KG1 (cell line): ENCODE measurements around the gene PFN1.

Experiments used
- DNase-seq: peaks from one replicate; lab custom pipeline; 2025; lab: John Stamatoyannopoulos, UW

The PFN1 gene

DNA sequence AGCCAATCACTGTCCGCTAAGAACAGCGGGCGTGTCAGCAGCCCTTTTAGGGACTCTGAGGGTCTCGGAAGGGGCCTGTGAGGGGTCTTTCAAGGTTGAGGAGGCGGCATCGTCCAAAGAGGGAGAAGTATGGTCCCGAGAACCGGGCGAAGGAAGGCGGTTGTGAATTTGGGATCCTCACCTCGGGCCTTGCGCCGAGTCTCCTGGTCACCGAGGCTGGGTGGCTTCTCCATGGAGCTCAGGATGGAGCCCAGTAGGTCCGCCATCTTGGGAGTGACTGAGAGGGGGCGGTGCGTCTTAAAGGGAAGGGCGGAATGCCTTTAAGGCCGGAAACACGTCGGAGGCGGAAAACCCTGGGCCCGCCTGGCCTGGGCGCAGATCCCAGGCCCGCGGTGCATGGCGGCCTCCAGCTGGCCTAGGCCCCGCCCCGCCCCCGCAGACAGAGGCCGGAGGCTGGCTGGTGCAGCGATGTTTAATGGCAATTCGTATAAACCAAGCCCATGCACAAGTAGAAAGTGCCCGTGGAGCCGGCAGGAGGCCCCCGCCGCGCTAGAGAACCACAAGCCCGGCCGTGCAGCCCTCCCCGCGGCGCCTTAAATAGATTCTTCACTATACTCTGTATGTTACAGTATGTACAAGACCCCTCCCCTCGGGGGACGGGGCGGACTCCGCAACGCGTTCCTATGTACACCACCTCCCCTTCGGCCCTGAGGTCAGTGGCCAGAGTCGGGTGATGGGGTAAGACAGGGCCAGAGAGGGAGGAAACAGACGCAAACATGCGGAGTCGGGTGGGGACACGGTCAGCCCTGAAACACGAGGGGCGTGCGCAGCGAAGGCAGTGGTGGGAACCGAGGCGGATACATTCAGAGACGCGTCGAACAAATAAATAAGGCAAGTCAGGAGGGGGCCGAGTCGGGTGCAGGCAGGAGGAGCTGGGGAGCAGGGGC lies 19.5 kb upstream of the PFN1 start, which contains the start of gene SPAG7:
Gene SPAG7 (minus strand): TSS at position 279 of the 947 bp plus-strand sequence. CDS start 13 bp downstream, at position 266.
- peak; percentile 61 for DNase-seq

DNA sequence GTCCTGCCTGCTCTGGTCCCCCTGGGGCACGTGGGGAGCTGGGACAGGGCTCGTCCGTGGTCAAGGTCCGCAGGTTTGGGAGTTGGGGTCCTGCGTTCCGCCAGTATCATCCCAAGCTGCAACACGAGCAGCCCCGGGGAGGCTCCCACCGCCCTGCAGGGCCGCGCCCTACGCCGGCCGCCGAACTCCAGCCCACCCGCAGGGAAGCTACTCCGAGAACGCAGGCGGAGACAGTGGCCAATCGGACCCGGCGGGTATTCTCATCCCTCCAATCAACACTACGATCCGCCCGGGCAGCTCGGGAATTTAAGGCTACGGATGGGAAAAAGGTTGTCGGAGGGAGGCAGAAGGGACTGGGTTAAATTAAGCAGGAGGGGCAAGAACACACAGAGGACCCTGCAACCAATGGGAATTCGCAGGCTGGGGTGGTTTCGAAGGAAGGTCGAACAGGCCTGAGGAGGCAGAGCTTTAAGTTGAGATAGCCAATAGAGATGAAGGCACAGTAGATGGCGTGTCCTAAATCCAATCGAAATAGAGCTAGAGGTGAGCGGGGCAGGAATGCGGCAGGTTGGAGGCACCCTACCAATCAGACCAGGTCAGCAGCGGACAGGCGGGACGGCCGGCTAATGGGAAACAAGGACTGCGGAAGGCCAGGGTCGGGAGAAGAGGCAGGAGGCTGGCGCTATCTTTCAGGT lies 18.7 kb upstream of the PFN1 start:
- peak; percentile 60 for DNase-seq

DNA sequence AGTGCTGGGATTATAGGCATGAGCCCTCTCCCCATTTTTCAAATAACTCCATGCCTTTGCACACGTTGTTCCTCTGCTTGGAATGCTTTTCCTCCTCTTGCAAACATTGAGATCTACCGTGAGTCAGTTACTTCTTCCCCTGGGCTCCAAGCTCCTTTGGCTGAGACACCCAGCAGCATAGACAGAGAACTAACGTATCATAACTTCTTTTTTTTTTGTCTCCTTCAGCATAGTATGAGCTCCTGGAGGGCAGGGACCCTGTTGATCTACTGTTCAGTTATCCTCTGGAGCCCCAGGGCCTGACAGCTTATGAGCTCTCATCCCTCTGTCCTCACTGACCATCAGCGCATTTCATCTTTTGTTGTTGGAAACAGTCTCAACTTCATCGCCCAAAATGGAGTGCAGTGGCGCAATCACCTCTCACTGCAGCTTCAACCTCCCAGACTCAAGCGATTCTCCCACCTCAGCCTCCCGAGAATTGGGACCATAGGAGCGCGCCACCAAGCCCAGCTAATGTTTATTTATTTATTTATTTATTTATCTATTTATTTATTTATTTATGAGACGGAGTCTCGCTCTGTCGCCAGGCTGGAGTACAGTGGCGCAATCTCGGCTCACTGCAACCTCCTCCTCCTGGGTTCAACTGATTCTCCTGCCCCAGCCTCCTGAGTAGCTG lies 17.1 kb upstream of the PFN1 start:
- no peak for DNase-seq

DNA sequence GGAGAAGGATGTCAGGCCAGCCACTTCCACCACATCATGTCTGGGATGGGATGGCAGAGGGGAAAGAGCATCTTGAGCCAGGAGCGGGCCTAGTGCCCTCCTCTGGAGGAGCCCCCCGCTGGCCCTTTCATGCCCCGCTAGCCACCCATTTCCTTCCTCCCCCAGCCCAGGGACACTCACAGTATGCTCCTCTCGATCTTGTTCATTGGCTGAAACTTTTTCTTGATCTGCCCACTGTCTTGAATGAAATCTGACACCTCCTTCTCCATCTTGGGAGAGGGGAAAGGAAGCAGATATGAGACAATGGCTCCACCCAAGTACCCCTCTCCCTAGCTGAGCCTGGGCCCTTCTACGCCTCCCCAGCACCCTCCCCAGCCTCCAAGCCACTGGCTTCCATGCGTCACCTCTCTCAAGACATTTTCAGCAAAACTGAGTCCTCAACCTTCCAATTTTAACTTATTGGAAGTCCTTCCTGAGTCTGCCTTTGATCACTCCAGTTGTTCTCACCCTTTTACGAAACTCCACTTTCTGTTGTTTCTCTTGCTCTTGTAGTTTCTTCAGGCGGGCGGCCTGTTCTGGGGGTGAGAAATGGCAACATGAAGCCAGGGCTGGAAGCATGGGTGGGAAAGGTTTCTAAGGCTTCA lies 12.1 kb upstream of the PFN1 start:
- no peak for DNase-seq

DNA sequence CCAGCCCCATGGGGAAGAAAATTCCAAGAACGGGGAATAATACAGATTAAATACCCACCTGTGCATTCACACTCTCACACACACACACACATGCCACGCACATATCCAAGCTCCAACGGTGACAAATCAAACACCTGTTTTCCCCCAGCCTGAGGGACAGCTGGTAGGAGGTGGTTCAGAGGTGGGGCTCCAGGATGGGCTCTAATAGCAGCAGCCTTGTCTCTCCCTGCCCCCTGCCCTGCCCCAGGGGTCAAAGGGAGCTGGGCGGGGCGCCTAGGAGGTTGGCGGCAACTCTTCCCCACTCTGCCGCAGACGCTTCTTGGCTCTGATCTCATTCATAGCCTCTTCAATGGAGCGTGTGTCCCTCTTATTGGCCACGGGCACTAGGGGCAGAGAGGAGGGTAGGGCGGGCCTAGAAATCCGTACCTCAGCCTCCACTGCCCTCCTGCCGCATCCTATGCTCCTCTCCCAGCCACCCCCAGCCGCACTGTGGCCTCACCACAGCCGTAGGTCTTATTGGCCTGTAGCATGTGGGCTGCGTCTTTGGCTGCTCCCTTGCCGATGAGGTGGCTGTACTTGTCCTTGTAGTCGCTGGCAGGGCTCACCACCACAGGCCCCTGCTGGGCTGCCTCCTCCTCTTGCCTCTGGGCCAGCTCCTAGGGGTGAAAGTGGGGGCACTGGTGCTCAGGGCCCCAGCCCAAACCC lies 11.1 kb upstream of the PFN1 start:
- DNase-seq, result no peak

DNA sequence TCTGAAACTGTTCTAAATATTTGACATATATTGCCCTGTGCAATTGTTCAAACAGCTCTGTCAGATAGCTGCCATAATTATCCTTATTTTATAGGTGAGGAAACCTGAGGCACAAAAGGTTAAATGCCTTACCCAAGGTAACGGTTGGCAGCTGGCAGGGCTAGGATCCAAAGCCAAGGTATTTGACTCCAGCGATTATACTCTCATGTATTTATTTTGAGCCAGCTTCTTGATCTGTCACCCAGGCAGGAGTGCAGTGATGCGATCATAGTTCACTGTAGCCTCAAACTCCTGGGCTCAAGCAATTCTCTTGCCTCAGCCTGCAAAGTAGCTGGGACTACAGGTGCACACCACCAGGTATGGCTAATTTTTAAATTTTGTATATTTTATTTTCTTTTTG lies 9.8 kb upstream of the PFN1 start:
- DNase-seq, result no peak

DNA sequence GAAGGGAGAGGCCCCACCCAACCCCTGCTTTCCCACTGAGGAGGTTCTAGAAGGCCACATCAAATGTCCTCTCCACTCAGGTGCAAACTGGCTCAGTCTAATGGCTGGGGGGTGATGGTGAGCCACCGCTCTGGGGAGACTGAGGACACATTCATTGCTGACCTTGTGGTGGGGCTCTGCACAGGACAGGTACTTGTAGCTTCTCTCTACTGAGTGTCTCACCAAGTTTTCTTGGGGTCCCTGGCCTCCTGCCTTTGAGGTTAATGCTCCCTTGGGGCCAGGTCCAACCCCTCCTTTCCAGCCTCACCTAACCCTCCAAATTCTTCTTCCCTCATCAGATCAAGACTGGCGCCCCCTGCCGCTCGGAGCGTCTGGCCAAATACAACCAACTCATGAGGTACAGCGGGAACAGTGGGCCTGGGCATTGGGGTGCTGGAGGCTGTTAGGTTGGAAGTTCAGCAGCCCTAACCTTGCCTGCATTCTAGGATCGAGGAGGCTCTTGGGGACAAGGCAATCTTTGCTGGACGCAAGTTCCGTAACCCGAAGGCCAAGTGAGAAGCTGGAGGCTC lies 8.2 kb upstream of the PFN1 start:
- DNase-seq, result no peak

DNA sequence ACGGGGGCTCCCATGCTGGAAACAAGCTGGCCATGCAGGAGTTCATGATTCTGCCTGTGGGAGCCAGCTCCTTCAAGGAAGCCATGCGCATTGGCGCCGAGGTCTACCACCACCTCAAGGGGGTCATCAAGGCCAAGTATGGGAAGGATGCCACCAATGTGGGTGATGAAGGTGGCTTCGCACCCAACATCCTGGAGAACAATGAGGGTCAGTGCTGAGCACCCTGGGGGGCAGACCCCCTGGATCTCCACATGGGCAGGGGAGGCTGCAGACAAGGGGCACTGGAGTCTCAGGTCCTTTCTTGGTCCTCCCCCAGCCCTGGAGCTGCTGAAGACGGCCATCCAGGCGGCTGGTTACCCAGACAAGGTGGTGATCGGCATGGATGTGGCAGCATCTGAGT lies 6.8 kb upstream of the PFN1 start:
- no peak for DNase-seq

DNA sequence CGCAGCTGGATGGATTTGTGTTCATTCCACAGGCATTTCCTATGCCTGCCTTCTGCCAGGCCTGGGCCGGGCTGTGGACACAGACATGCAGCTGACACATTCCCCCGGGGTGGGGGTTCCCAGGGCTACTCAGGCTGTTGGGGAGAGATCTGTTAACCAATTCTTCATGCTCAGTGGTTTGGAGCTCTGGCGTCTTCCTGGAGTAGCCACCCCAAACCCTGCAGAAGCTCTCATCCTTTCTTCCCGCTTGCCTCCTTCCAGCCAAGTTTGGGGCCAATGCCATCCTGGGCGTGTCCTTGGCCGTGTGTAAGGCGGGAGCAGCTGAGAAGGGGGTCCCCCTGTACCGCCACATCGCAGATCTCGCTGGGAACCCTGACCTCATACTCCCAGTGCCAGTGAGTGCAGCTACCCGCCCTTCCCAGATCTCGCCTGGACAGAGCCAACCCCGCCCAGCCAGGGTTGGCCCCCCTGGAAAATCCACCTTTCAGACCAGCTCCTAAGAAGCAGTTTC lies 5.2 kb upstream of the PFN1 start:
- no peak for DNase-seq

DNA sequence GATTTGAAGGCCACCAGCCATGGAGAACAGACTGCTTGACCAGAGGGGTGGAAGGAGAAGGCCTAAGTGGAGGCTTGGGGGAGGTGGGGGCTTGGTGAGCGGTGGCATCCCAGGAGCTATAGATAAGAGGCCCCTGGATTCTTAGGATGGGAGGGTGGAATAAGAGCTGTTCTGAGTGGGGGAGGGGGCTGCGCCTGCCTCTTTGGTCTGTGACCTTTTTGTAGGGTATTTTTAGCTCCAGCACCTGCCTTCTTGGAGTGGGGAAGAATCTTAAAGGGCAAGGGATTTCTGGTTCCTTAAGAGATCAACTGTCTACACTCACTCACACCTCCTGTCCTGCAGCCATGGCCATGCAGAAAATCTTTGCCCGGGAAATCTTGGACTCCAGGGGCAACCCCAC lies 3.2 kb upstream of the PFN1 start:
- no peak for DNase-seq

DNA sequence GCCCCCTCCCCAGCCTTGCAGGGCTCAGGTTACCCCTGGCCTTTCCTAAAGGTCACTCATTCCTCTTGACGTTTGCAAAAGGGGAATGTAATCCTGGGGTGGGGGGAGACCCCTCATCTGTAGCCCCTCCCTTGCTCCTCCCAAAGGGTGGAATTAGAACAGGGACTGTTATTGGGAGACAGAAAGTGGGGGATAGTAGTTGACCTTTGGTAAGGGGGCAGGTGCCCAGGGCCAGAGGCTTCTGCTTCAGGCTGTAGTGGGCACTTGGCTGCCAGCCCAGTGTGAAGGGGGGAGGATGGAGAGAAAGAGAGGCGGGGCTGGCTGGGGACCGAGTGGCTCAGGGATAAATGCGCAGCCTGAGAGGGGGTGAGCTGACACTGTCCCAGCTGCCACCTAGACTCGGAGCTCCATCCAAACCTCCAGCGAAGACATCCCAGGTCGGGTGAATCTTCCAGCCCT lies 2.4 kb upstream of the PFN1 start, which contains the start of gene ENO3:
Gene ENO3 (plus strand): TSS at position 374 of the 459 bp plus-strand sequence. CDS start 711 bp downstream, outside the sequence.
- no peak for DNase-seq

DNA sequence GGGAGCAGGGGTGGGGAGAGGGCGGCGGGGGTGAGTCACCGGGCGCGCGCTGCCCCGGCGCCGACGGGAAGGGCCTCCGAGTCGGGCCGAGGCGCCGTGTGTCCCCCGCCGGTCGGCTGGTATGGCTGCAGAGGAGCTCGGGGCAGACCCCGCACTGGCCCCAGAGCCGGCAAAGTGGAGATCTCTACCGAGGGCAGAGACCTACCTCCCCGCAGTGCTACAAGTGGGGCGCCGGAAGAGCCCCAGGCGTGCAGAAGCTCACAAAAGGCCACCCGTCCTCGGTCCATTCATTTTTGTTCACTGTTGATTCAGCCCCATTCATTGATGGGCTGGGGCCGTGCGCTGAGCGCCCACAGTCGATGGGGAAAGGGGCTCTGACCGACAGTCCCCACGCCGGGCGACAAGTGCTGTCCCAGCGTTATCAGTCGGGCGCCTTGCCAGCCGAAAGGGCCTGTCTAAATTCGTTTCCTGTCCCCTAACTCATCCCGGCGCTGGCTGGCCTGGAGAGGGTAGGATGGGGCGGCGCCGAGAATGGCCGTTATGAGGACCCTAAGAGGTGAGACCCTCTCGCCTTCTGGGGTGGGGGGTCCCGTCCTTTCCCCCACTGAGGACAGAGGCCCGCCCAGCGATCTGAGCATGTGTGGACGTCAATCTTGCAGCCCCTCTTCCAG lies 1.9 kb upstream of the PFN1 start:
- no peak for DNase-seq

DNA sequence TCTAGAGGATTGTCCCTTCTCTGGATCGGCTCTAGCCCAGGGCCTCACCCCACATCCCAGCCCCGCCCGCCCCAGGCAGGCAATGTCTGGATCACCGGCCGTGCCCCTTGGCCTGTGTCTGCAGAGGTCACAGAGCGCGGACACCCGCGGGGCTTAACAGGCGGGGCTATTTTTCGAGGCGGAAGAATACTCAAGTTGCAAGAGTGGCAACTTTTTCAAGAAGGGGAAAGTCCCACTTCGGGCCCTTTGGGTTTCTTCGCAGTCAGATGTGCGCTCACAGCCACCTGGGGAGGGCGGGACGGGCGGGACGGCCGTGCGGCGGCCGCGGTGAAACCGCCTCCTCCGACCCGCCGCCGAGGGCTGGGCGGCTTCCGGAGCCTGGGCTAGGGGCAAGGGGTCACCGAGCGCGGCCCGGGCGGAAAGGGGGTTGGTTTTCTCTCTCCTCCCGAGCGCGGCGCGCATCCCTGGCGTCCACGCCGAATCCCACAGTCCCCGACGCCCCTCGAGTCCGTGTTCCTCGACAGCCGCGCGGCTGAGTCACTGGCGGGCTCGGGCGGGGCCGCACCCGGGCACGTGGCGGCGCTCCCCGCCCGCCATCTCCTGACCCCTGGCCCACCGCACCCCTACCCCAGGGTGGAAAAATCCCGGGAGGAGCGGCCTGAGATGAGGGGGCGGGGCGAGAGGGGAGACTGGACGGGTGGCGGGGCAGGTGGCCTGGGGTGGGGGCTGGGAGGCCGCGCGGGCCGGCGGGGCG lies 1.2 kb upstream of the PFN1 start:
- no peak for DNase-seq

DNA sequence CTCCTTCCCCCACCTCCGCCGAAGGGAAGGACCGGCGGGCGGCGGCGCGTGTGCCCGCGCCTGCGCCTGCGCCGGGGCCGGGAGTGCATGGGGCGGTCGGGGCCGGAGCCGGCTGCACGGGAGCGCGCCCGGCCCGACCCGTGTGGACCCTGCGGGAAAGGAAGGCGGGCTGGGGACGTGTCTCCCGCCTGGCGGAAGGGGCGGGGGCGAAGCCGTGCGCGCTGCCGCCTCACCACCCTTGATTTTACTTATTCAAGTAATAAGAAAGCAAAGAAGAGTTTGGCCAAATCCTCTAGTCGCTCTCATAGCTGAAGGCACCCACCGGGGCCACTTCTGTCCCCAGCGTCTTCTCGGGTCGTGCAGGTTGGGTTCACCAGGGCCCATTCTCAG lies 596 bp upstream of the PFN1 start:
- DNase-seq, result peak; percentile 68

DNA sequence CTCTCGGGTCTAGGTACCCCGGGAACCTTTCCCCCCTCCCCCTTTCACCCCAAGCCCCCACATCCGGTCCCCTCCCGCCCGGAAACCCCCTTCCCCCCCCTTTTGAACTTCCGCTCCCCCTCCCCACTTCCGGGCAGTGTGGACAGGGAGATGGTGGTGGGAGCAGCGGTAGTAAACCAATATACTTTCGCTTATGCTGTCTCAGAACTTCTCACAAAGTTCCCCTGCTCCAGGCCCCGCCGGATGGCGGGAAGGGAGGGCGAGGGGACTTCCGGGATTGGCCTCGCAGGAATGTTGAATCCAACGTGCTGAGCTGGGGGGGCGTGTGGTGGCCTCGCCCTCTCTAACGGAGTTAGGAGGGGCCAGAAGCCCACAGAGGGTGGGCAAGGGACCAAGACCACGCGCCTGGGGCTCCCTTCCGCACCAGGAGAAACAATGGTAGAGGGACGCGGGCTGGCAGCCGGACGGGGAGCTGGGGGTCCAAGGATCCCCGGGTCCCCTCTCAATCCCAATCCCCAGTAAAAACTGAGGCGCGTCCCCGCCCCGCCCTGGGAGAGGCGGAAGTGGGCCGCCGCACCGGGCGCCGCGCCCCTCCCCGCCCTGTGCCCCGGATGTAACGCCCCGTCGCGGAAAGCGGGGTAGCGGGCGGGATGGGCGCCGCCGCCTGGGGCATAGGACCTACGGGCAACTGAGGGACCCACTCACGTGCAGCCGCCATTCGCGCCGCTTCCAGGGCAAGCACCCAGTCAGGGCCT lies 742 bp downstream of the PFN1 start:
- DNase-seq, result no peak

DNA sequence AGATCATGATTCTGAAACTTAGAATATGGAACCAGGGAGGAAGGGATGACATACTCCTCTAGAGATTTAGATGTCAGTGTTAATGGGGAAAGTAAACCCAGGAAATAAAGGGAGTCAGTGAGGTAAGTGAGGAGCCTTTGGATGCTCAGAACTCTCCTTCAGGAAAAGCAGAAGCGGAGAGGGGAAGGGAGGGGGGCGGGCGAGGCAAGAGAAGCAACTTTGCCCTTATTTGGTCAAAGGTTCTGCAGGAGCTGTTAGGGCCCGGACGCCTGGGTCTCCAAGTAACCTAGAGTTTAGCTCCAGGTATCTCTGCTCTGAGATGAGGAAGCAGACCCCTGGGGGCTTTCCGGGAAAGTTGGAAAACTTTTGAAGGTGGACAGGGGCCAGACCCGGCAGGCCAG lies 1.3 kb downstream of the PFN1 start:
- DNase-seq, result no peak

DNA sequence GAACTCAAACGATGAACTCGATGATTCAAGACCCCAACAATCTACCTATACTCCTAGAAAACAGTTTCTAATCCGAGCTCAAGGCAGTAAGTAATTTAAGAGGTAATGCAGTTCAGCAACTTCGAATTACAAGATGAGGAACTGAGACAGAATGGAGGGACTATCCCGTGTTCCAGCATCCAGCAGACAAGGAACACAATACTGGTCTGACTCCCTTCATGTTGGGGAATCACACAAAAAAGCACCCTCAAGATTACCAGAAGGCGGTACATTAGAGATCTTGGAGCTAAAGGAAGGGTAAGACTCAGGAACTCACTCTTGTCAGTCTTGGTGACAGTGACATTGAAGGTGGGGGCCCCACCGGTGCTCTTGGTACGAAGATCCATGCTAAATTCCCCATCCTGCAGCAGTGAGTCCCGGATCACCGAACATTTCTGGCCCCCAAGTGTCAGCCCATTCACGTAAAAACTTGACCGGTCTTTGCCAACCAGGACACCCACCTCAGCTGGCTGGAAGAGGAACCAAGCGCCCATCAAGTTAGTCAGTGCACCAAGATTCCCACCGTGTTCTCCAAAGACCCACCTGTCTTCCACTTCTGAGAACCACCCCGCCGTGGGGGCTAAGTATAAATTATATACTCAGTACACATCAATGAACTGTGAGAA lies 1.9 kb downstream of the PFN1 start:
- no peak for DNase-seq

DNA sequence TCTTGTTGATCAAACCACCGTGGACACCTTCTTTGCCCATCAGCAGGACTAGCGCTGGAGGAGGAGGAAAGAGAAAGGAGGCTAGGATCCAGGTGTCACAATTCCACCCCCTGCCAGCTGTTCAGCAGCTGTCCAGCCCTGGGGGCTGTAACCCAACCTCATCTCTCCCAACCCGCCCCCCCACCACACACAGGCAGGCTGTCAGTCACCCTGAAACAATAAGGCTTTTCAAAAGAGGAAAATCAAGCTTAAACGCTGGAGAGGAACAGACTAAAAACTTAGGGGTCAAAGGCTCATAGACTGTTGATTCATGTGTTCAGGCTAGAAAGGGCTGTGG lies 2.4 kb downstream of the PFN1 start:
- DNase-seq, result no peak
